ENCODE measurements around the gene SEMA4A.

- TF ChIP-seq YY1 (IDR thresholded peaks at IDR 0.05; ENCODE audit: insufficient read depth, insufficient read length) (no peak), SUZ12 (IDR thresholded peaks at IDR 0.05; ENCODE audit: extremely low read depth, insufficient read depth, insufficient read length) (no peak)
Observed at GRCh38 chr1:156213644-156213966, 60.2 kb downstream of the SEMA4A start.

Data from NT2/D1 (cell line).